ENCODE measurements around the gene ST6GAL1.
A peak's percentile ranks its signal among the peaks of the same experiment; 100 is the strongest.

The ST6GAL1 gene

DNA sequence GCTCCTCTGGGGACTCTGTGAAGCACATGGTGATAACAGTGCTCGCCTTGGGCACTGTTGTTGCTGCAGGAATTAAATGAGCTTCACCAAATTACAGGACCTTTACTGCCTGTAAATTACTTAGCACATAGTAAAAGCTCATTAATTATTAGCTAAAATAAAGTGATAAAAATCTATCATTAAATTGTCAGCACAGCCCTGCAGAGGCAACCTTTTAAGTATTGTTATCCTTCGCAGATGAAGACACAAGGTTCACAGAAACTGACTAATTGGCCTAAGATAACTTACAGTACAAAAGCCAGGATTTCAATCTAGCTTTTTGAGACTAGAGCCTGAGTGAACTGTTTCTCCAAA lies 96.0 kb downstream of the ST6GAL1 start:
- ATAC-seq (replicated peaks; ENCODE audit: extremely low read depth, poor library complexity, severe bottlenecking): no peak

DNA sequence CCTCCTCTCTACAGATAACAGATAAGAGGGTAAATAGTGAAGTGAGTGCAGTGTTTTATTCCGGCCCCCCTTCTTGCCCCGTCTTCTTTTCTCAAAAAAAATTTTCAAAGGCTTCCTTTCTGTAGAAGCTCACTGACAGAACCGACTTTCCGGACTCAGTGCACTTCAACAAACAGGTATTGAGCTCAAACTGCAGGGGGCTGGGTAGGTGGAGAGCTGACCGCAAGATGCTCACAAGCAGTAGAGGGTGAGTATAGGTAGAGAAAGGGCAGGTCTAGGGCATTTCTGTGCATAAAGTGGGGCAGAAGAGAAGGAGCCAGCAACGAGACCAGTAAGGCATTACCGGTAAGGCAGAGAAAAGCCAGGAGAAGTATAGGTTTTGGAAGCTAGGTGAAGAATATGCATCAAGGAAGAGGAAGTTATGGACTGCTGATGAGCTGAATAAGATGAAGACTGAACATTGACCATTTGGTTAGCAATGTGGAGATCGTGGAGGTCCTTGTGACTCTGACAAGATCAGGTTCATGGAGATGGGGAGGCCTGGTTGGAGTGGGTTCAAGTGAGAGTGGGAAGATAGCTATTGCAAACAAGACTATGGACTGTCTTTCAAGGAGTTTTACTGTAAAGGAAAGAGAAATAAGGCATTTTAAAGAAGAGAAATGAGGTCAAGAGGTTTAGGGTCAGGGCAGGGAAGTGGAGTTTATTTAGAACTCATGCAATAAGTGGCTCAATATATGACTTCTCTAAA lies 97.4 kb downstream of the ST6GAL1 start:
- DNase-seq (ENCODE audit: low spot score in 2 of 2) (peak; percentile 40 to 54), ATAC-seq (replicated peaks; ENCODE audit: extremely low read depth, poor library complexity, severe bottlenecking) (peak; percentile 84)
- H3K9me3 Mint-ChIP-seq: no peaks in the 10 kb centered on the region
- no peaks in the 10 kb centered on the region for H3K27me3 Mint-ChIP-seq
- peaks cover 22% of the 10 kb centered on the region for H3K36me3 Mint-ChIP-seq (ENCODE audit: insufficient read depth)
- peak overlapping the region; percentile 68 for H3K4me3 Mint-ChIP-seq
- H3K4me1 Mint-ChIP-seq: peaks cover 67% of the 10 kb centered on the region
- H3K27ac Mint-ChIP-seq (ENCODE audit: low read depth): peak overlapping the region; percentile 88

More for the DNA sequence above, 96.0 kb downstream of the ST6GAL1 start:
- DNase-seq (ENCODE audit: low spot score in 2 of 2): no peak
- Mint-ChIP-seq H3K36me3 (ENCODE audit: insufficient read depth) (peaks cover 15% of the 10 kb centered on the region), H3K27me3 (no peaks in the 10 kb centered on the region), H3K4me3 (peak overlapping the region; percentile 68), H3K4me1 (peaks cover 60% of the 10 kb centered on the region), H3K27ac (ENCODE audit: low read depth) (peak overlapping the region; percentile 89), H3K9me3 (no peaks in the 10 kb centered on the region)

DNA sequence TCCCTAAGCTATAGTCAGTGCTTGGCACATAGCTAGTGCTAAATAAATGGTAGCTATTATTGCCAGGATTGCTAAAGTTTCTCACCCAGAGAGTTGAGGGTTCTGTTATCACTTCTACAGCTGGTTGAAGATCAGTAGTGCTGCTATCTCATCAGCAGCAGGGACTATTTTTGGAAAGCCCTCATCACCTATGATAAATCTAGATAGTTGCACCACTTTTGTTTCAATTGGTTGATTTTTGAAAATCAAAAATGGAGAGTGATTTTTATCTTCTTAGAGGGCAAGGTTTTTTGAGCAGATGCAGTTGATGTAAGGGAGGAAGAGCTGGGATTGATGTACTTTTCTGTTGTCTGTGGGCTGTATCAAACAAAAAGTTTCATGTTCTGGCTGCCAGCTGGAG lies 101.6 kb downstream of the ST6GAL1 start:
- no peaks in the 10 kb centered on the region for H3K27me3 Mint-ChIP-seq
- no peaks in the 10 kb centered on the region for H3K9me3 Mint-ChIP-seq
- H3K36me3 Mint-ChIP-seq (ENCODE audit: insufficient read depth): peaks cover 32% of the 10 kb centered on the region
- H3K4me1 Mint-ChIP-seq: peaks cover 69% of the 10 kb centered on the region
- no peak for DNase-seq (ENCODE audit: low spot score in 2 of 2)
- peak overlapping the region; percentile 61 for H3K4me3 Mint-ChIP-seq
- ATAC-seq (replicated peaks; ENCODE audit: extremely low read depth, poor library complexity, severe bottlenecking): no peak
- H3K27ac Mint-ChIP-seq (ENCODE audit: low read depth): peak overlapping the region; percentile 76

DNA sequence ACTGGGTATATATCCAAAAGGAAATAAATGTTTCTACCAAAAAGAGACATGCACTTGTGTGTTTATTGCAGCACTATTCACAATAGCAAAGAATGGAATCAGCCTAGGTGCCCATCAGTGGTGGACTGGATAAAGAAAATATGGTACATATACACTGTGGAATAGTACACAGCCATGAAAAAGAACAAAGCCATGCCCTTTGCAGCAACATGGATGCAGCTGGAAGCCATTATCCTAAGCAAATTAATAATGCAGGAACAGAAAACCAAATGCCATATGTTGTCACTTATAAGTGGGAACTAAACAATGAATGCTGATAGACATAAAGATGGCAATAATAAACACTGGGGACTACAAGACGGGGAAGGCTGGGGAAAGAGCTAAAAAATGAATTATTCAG lies 106.1 kb downstream of the ST6GAL1 start:
- peaks cover 54% of the 10 kb centered on the region for H3K4me1 Mint-ChIP-seq

DNA sequence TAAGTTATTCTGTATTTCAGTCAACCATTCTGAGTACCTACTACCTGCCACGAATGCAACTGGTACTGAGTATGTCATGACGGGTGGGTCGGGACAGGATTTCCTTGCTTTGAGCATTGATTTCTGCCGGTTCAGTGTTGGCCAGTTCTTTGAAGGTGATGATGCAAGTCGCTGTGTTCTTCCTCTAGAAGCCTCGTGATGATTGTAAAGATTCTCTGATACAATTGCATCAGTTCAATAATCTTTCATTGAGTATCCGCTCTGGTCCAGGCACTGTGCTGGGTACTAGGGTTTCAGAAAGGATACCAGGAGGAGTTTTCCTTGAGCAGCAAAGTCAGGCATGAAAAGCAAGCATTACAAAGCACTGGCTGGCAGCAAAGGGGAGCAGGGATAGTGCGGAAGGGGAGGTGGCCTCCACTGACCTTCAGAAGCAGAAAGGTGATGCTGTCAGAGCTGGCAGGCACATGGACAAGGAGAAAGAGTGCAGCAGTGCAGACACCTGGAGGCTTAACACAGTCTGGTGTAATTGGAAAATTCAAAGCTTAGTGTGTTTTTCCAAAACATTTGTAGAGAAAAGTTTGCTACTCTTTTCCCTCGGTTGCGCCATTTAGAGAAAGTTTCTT lies 108.9 kb downstream of the ST6GAL1 start:
- no peak overlapping the region for H3K4me3 Mint-ChIP-seq
- H3K4me1 Mint-ChIP-seq: peaks cover 59% of the 10 kb centered on the region
- H3K27me3 Mint-ChIP-seq: no peaks in the 10 kb centered on the region
- ATAC-seq (replicated peaks; ENCODE audit: extremely low read depth, poor library complexity, severe bottlenecking): no peak
- DNase-seq (ENCODE audit: low spot score in 2 of 2): no peak
- no peaks in the 10 kb centered on the region for H3K9me3 Mint-ChIP-seq
- H3K27ac Mint-ChIP-seq (ENCODE audit: low read depth): no peak overlapping the region
- H3K36me3 Mint-ChIP-seq (ENCODE audit: insufficient read depth): peaks cover 50% of the 10 kb centered on the region

More for the DNA sequence above, 106.1 kb downstream of the ST6GAL1 start:
- H3K36me3 Mint-ChIP-seq (ENCODE audit: insufficient read depth): peaks cover 39% of the 10 kb centered on the region
- no peak for DNase-seq (ENCODE audit: low spot score in 2 of 2)
- H3K27me3 Mint-ChIP-seq: no peaks in the 10 kb centered on the region
- no peaks in the 10 kb centered on the region for H3K9me3 Mint-ChIP-seq
- no peak for ATAC-seq (replicated peaks; ENCODE audit: extremely low read depth, poor library complexity, severe bottlenecking)
- H3K4me3 Mint-ChIP-seq: no peak overlapping the region
- H3K27ac Mint-ChIP-seq (ENCODE audit: low read depth): no peak overlapping the region

DNA sequence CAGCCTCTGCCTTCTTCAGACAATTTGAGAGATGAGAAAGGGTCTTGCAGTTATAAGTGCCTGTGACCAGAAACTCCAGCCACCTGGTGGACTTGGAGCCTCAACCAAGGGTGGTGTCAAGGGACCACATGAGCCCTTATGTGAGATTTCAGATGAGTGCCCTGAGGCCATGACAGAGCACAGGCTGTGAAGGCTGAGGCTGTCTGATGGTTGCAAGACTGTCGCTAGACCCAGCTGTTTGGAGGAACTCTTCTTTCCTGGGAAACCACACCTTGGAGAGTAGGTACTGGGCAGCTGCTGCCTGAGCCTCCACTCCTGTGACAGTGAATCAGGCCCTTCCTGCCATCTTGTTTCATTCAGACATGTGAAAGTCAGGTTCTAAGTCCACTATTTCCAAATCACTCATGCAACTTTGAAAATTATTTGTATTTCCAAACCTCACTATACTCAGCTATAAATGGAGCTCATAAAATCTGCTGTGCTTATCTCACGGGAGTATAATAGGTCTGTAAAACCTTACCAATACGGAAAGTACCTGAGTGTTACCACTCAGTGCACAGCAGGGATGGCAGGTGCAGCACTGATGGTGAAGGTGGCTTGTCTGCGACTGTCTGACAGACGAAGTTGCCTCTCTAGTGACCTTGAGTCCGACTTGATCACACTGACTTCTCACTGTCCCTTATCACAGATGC lies 109.5 kb downstream of the ST6GAL1 start:
- H3K36me3 Mint-ChIP-seq (ENCODE audit: insufficient read depth): peaks cover 51% of the 10 kb centered on the region
- H3K4me3 Mint-ChIP-seq: no peak overlapping the region
- no peaks in the 10 kb centered on the region for H3K27me3 Mint-ChIP-seq
- H3K9me3 Mint-ChIP-seq: no peaks in the 10 kb centered on the region
- no peak overlapping the region for H3K27ac Mint-ChIP-seq (ENCODE audit: low read depth)
- no peak for ATAC-seq (replicated peaks; ENCODE audit: extremely low read depth, poor library complexity, severe bottlenecking)
- no peak for DNase-seq (ENCODE audit: low spot score in 2 of 2)
- H3K4me1 Mint-ChIP-seq: peaks cover 58% of the 10 kb centered on the region

DNA sequence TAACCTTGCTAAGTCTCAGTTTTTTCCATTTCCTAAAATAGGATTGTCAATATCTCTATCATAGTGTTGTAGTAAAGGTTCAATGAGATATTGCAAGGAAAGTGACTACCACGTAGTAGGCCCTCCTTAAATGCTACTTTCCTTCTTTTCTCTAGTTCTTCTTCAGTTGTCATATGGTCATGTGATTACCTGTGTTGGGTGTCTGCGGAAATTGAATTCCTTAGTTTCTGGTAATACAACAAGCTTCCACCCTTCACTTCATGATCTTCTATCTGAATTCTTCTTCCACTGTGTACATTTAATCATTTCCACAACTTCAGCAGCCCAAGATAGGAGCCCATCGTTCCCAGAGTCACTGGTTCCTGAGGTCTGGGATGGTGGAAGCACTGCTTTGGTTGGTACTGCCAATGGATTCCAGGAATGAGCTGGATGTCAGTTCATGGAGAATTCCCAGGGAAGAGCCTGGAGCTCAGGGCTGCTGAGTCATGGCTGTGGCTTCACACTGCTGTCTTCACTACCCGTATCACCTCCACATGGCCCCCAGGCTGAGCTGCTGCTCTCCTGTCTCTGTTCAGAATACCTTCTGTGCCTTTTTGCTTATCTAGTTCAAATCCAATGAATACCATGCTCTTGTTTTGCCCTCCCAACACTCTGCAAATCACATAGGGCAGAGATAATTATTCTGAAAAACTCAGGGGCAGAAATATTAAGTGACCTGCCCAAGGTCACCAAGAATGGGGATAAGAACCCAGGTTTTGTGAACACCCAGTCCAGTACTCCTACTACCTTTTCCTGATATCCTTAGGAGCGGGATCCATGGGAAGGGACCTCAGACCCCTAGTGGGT lies 110.4 kb downstream of the ST6GAL1 start:
- no peaks in the 10 kb centered on the region for H3K9me3 Mint-ChIP-seq
- peak overlapping the region; percentile 88 for H3K27ac Mint-ChIP-seq (ENCODE audit: low read depth)
- ATAC-seq (replicated peaks; ENCODE audit: extremely low read depth, poor library complexity, severe bottlenecking) (no peak), DNase-seq (ENCODE audit: low spot score in 2 of 2) (no peak)
- peak overlapping the region; percentile 8 for H3K4me3 Mint-ChIP-seq
- peaks cover 54% of the 10 kb centered on the region for H3K4me1 Mint-ChIP-seq
- H3K36me3 Mint-ChIP-seq (ENCODE audit: insufficient read depth): peaks cover 52% of the 10 kb centered on the region
- no peaks in the 10 kb centered on the region for H3K27me3 Mint-ChIP-seq

DNA sequence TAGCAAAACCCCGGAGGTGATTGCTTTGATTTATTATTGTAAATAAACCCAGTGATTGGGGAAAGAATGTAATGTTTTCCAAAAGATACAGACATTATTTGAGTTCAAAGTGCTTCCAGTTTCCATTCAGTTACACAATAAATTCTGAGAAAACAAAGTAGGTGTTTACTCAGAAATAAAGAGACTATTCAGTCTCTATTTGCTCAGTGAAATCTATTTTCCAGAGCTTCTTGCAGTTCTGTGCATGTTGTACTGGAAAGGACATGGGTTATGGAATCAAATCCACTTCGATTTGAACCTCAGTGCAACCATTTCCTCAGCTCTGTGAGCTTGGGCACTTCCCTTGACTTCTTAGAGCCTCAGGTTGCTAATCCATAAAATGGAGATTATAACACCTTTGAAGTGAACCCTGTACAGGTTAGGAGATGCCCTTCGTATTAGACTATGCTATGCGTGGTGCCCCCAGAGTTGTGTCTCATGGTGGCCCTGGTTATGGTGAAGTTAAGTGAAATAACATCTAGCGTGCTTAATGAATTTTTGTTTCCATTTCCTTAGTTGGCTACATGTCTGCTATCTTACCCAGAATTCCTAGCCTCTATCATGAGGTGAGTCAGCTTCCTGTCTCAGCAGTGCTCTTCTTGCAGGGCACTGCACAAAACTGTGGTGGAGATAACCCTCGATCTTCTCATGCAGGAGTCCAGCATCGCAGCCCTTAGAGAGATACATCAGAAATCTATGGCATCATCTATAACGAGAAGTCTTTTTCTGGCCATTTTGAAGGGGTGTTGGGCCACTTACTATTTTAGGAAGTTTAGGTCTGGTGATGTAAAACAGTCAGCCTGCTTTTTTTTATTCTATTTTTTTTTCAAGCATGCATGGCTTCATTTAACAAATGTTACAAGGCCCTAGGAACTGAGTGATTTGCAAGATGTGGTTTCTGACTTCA lies 111.3 kb downstream of the ST6GAL1 start:
- peak; percentile 99 for ATAC-seq (replicated peaks; ENCODE audit: extremely low read depth, poor library complexity, severe bottlenecking)
- H3K36me3 Mint-ChIP-seq (ENCODE audit: insufficient read depth): peaks cover 59% of the 10 kb centered on the region
- H3K9me3 Mint-ChIP-seq: no peaks in the 10 kb centered on the region
- peak overlapping the region; percentile 88 for H3K27ac Mint-ChIP-seq (ENCODE audit: low read depth)
- DNase-seq (ENCODE audit: low spot score in 2 of 2): peak in 1 of 2 donors; percentile 14
- H3K4me1 Mint-ChIP-seq: peaks cover 60% of the 10 kb centered on the region
- peak overlapping the region; percentile 64 for H3K4me3 Mint-ChIP-seq
- H3K27me3 Mint-ChIP-seq: no peaks in the 10 kb centered on the region

DNA sequence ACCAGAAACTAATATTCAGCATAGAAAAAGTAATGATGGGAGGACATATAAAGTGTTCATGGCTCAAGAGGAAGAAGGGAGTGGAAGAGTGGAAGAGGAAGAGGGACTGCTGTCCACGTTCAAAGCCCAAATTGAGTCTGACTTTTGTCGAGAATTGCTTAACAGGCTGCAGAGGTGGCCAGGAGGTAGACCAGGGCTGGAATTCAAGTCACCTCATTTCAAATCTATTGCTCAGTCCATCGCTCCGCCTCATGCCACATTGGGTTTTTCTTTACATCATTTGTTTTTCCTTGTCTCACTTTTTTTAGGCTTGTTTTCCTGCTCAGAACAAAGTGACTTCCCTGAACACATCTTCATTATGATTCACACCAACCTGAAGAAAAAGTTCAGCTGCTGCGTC lies 112.0 kb downstream of the ST6GAL1 start:
- no peaks in the 10 kb centered on the region for H3K9me3 Mint-ChIP-seq
- peaks cover 62% of the 10 kb centered on the region for H3K4me1 Mint-ChIP-seq

DNA sequence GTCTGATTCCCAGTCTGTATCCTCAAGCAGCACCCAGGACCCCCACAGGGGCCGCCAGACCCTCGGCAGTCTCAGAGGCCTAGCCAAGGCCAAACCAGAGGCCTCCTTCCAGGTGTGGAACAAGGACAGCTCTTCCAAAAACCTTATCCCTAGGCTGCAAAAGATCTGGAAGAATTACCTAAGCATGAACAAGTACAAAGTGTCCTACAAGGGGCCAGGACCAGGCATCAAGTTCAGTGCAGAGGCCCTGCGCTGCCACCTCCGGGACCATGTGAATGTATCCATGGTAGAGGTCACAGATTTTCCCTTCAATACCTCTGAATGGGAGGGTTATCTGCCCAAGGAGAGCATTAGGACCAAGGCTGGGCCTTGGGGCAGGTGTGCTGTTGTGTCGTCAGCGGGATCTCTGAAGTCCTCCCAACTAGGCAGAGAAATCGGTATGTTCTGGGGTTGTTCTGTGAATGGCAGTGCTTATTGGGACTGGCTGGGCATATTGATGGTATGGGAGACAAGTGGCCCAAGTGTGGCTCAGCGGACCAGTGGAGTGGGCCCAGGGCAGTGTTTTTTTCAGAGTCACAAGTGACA lies 112.6 kb downstream of the ST6GAL1 start:
- Mint-ChIP-seq H3K27me3 (no peaks in the 10 kb centered on the region), H3K4me1 (peaks cover 65% of the 10 kb centered on the region), H3K36me3 (ENCODE audit: insufficient read depth) (peaks cover 60% of the 10 kb centered on the region), H3K4me3 (peak overlapping the region; percentile 64), H3K27ac (ENCODE audit: low read depth) (peak overlapping the region; percentile 88), H3K9me3 (no peaks in the 10 kb centered on the region)
- no peak for ATAC-seq (replicated peaks; ENCODE audit: extremely low read depth, poor library complexity, severe bottlenecking)
- DNase-seq (ENCODE audit: low spot score in 2 of 2): no peak

More for the DNA sequence above, 112.0 kb downstream of the ST6GAL1 start:
- Mint-ChIP-seq H3K36me3 (ENCODE audit: insufficient read depth) (peaks cover 59% of the 10 kb centered on the region), H3K27ac (ENCODE audit: low read depth) (peak overlapping the region; percentile 88), H3K27me3 (no peaks in the 10 kb centered on the region), H3K4me3 (peak overlapping the region; percentile 64)
- no peak for DNase-seq (ENCODE audit: low spot score in 2 of 2)
- no peak for ATAC-seq (replicated peaks; ENCODE audit: extremely low read depth, poor library complexity, severe bottlenecking)

DNA sequence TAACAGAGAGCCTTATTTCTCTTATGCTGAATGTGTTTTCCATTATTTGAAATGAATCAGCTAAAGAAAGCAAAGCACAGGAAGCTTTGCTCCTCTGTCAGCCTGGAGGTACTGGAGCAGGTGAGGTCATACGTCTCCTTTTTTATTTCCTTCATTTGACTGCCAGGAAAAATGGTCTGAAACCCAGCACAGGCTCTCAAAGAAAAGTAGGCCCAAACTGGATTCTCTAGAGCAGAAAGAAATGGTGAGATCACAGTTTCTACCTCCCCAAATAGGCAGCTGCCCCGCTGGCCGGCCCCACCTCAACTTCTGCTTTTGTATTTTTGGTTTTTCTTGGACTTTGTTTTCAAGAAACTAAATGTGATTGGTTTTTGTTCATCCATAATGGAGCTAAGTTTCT lies 113.9 kb downstream of the ST6GAL1 start:
- Mint-ChIP-seq H3K4me3 (no peak overlapping the region), H3K27me3 (no peaks in the 10 kb centered on the region), H3K27ac (ENCODE audit: low read depth) (peak overlapping the region; percentile 25), H3K9me3 (no peaks in the 10 kb centered on the region), H3K36me3 (ENCODE audit: insufficient read depth) (peaks cover 56% of the 10 kb centered on the region), H3K4me1 (peaks cover 66% of the 10 kb centered on the region)
- ATAC-seq (replicated peaks; ENCODE audit: extremely low read depth, poor library complexity, severe bottlenecking) (no peak), DNase-seq (ENCODE audit: low spot score in 2 of 2) (no peak)
